ENCODE measurements around the gene CCDC121.

- TF ChIP-seq EZH2 (IDR thresholded peaks at IDR 0.05; ENCODE audit: insufficient read depth, low read length): no peak
- TF ChIP-seq, protein P1, sequence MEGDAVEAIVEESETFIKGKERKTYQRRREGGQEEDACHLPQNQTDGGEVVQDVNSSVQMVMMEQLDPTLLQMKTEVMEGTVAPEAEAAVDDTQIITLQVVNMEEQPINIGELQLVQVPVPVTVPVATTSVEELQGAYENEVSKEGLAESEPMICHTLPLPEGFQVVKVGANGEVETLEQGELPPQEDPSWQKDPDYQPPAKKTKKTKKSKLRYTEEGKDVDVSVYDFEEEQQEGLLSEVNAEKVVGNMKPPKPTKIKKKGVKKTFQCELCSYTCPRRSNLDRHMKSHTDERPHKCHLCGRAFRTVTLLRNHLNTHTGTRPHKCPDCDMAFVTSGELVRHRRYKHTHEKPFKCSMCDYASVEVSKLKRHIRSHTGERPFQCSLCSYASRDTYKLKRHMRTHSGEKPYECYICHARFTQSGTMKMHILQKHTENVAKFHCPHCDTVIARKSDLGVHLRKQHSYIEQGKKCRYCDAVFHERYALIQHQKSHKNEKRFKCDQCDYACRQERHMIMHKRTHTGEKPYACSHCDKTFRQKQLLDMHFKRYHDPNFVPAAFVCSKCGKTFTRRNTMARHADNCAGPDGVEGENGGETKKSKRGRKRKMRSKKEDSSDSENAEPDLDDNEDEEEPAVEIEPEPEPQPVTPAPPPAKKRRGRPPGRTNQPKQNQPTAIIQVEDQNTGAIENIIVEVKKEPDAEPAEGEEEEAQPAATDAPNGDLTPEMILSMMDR (IDR thresholded peaks at IDR 0.05; ENCODE audit: insufficient read depth, low read depth, low read length): no peak
Measured at GRCh38 chr2:27645197-27645596, 16.4 kb upstream of the CCDC121 start.

All from astrocyte (in vitro differentiated cells and primary cell).